ENCODE results near the gene ZBTB6. TPM values are rescaled to one million over a fixed set of nuclear protein-coding genes. Genes with fewer than 3 reads are reported as not detected.
A peak's percentile ranks its signal among the peaks of the same experiment; 100 is the strongest.
"Not testable (repeated sequence)": the region's sequence is repeated elsewhere in the genome, so short reads cannot be mapped to it uniquely, and the experiment has no call there.

The ZBTB6 gene
- total and polyA plus RNA-seq, 10 donors: 4.9 to 16.8 (median 11.1) TPM

GRCh38 chr9:122918310-122918709 is 5.2 kb upstream of the ZBTB6 start:
- Histone ChIP-seq H3K4me1 (peaks cover 0 to 8% (median 5%) of the 10 kb centered on the region in 6 donors), H3K27me3 (replicated peaks in 1 of 7) (no peaks in the 10 kb centered on the region), H3K9me3 (no peaks in the 10 kb centered on the region), H3K36me3 (peaks cover 0 to 45% (median 7%) of the 10 kb centered on the region in 6 donors), H3K4me3 (no peak overlapping the region), H3K27ac (no peak overlapping the region)
- TF ChIP-seq CTCF (IDR thresholded peaks at IDR 0.05 in 8 of 11, conservative IDR thresholded peaks at IDR 0.05 in 3 of 11) (no peak), POLR2AphosphoS5 (IDR thresholded peaks at IDR 0.05) (no peak), POLR2A (IDR thresholded peaks at IDR 0.05) (no peak)
- intact Hi-C loops (cut with DNase I; ENCODE audit: low total_unique reads): no loop called here
- no peak for DNase-seq
- 79 to 94% (median 87%) methylated on average over 2 of the region's 2 CpGs for WGBS, 5 donors

DNA sequence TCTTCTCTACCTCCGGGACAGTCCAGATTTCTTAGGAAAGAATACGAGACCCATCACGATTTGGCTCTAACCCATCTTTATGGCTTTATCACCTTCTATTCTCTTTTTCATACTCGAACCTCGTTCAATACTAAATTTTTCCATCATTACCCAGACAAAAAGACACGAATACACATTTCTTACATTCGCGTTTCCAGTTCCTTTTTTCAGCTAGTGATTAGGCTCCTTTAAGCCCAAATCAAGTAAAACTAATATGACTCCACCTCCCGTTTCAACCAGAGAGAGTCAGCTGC is 506 bp downstream of the ZBTB6 start:
- H3K4me1 ChIP-seq: peaks cover 10 to 35% (median 20%) of the 10 kb centered on the region in 6 donors
- intact Hi-C loops (cut with DNase I; ENCODE audit: low total_unique reads): no loop called here
- no peak for DNase-seq
- H3K4me3 ChIP-seq: peak overlapping the region; percentile 61 to 98 (median 76)
- WGBS, 5 donors: 2 to 4% (median 3%) methylated on average over 9 of the region's 9 CpGs
- H3K27ac ChIP-seq: peak overlapping the region; percentile 79 to 93 (median 86)
- no peaks in the 10 kb centered on the region for H3K9me3 ChIP-seq
- H3K27me3 ChIP-seq (replicated peaks in 1 of 7): no peaks in the 10 kb centered on the region
- peaks cover 0 to 40% (median 26%) of the 10 kb centered on the region in 6 donors for H3K36me3 ChIP-seq
- no peak for TF ChIP-seq POLR2AphosphoS5 (IDR thresholded peaks at IDR 0.05)
- no peak for TF ChIP-seq CTCF (IDR thresholded peaks at IDR 0.05 in 8 of 11, conservative IDR thresholded peaks at IDR 0.05 in 3 of 11)

DNA sequence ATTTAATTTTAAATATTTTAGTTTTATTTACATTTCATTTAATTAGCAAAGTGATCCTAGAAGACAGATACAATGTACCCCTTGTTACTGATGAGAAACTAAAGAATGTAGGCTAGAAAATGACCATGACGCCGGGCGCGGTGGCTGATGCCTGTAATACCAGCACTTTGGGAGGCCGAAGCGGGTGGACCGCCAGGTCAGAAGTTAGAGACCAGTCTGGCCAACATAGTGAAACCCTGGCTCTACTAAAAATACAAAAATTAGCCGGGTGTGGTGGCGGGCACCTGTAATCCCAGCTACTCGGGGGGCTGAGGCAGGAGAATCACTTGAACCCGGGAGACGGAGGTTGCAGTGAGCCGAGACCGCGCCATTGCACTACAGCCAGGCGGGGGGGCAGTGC is 7.0 kb downstream of the ZBTB6 start:
- Histone ChIP-seq H3K27ac (peak overlapping the region in 1 of 8 donors; percentile 92), H3K4me1 (peaks cover 25 to 55% (median 34%) of the 10 kb centered on the region in 6 donors), H3K36me3 (peaks cover 0 to 35% (median 19%) of the 10 kb centered on the region in 6 donors)
- WGBS, 5 donors: 93 to 98% (median 97%) methylated on average over 16 of the region's 16 CpGs
- intact Hi-C loops (cut with DNase I; ENCODE audit: low total_unique reads); H3K9me3 ChIP-seq; H3K27me3 ChIP-seq (replicated peaks in 1 of 7); H3K4me3 ChIP-seq: not testable (repeated sequence)
- DNase-seq: peak; percentile 78

DNA sequence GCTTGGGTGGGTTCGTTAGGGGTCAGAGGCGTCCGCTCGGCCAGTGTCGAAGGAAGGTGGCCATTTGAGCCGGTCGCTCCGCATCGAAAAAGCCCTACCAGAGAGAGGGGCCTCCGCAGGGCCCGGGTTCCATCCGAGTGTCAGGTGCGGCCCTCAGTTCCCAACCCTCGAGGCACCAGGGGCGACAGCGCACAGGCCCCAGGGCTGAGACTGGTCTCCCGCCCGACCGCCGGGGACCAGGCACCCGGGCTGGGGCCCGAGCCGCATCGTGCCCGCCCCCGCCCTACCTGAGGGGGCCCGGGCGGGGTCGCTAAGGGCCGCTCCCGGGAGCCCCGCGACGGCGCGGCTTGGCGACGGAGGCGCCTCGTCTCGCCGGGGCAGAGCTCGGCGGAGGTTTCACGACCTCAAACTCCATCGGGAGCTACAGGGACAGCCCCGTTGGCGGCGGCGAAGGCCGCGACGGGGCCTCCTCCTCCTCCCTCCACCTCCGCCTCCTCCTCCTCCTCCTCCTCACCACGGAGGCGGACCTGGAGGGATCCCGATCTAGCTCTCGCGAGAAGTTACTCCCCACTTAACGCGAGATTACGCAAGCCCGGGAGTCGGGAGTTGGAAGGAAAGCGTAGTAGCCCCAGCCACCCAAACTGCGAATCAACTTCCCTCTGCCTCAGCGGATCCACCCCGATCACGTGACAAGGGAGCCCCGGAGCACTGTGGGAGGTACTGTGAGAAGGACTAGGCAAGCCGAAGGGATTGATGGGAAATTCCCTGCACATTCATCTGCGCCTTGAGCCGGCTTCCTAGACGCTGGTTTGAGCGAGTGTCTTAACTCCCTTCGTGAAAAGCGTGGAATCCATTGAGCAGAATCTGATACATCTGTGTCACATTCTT is 8.1 kb downstream of the ZBTB6 start, which contains the start of gene RC3H2:
Gene RC3H2 (minus strand): TSS at position 537 of the 888 bp plus-strand sequence. CDS start 7,850 bp downstream, outside the sequence.
- intact Hi-C loops (cut with DNase I; ENCODE audit: low total_unique reads): no loop called here
- peak within 1 kb of the TSS; percentile 92 to 98 (median 96) for H3K27ac ChIP-seq
- peaks cover 0 to 25% (median 10%) of the 10 kb centered on the region in 6 donors for H3K36me3 ChIP-seq
- TF ChIP-seq POLR2AphosphoS5 (IDR thresholded peaks at IDR 0.05) (peak; percentile 98 to 99 (median 99)), CTCF (IDR thresholded peaks at IDR 0.05 in 8 of 11, conservative IDR thresholded peaks at IDR 0.05 in 3 of 11) (peak in 4 of 11 experiments; percentile 39 to 49 (median 44)), POLR2A (IDR thresholded peaks at IDR 0.05) (peak; percentile 86 to 95 (median 90))
- 0 to 1% (median 0%) methylated on average over 52 to 77 of the region's 77 CpGs for WGBS, 5 donors
- H3K9me3 ChIP-seq: no peaks in the 10 kb centered on the region
- H3K4me3 ChIP-seq: peak within 1 kb of the TSS; percentile 62 to 93 (median 84)
- DNase-seq: peak; percentile 99
- H3K4me1 ChIP-seq: peaks cover 25 to 58% (median 43%) of the 10 kb centered on the region in 6 donors
- no peaks in the 10 kb centered on the region for H3K27me3 ChIP-seq (replicated peaks in 1 of 7)
